ENCODE data around the gene ADI1. TPM values are rescaled to one million over a fixed set of nuclear protein-coding genes. Genes with fewer than 3 reads are reported as not detected.
"Not testable (repeated sequence)": the region's sequence is repeated elsewhere in the genome, so short reads cannot be mapped to it uniquely, and the experiment has no call there.

Gene ADI1
- total RNA-seq, 1 donor from 2014 or later: 36.0 TPM

DNA sequence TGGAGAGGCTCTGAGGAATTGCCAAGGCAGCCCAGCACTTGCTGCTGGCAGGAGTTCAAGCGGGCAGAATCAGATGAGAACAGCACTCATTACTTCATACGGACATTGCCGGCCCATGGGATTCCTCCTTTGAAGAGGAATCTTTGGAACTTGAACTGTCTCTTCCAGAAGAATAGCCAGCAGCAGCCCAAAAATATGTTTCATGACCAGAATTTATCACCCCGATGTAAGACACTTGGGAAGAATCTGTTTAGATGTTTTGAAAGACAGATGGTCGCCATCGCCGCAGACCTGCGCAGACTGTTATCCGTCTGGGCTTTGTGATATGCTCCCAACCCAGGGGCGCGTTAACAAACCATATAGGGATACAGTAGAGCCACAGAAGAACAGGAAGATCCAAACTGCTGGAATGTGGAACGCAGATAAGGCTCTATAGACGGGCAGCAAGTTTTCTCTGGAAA is 3.7 kb upstream of the ADI1 start:
- peaks cover under 1% of the 10 kb centered on the region for H3K36me3 Mint-ChIP-seq (ENCODE audit: low read depth)
- intact Hi-C loops (cut with micrococcal nuclease): no loop called here
- H3K9me3 Mint-ChIP-seq: no peaks in the 10 kb centered on the region
- H3K27ac Mint-ChIP-seq: no peak overlapping the region
- DNase-seq (ENCODE audit: low spot score): no peak
- H3K4me3 Mint-ChIP-seq: no peak overlapping the region
- H3K4me1 Mint-ChIP-seq (ENCODE audit: low read depth): peaks cover 27% of the 10 kb centered on the region
- peaks cover 4% of the 10 kb centered on the region for H3K27me3 Mint-ChIP-seq (ENCODE audit: insufficient read depth)

GRCh38 chr2:3520591-3520990 is 1.3 kb upstream of the ADI1 start:
- Mint-ChIP-seq H3K27ac (peak overlapping the region; percentile 92), H3K9me3 (peaks cover 4% of the 10 kb centered on the region), H3K4me1 (ENCODE audit: low read depth) (peaks cover 38% of the 10 kb centered on the region), H3K27me3 (ENCODE audit: insufficient read depth) (peaks cover 4% of the 10 kb centered on the region), H3K4me3 (peak overlapping the region; percentile 94), H3K36me3 (ENCODE audit: low read depth) (peaks cover 10% of the 10 kb centered on the region)
- intact Hi-C loops (cut with micrococcal nuclease): no loop called here
- no peak for DNase-seq (ENCODE audit: low spot score)

DNA sequence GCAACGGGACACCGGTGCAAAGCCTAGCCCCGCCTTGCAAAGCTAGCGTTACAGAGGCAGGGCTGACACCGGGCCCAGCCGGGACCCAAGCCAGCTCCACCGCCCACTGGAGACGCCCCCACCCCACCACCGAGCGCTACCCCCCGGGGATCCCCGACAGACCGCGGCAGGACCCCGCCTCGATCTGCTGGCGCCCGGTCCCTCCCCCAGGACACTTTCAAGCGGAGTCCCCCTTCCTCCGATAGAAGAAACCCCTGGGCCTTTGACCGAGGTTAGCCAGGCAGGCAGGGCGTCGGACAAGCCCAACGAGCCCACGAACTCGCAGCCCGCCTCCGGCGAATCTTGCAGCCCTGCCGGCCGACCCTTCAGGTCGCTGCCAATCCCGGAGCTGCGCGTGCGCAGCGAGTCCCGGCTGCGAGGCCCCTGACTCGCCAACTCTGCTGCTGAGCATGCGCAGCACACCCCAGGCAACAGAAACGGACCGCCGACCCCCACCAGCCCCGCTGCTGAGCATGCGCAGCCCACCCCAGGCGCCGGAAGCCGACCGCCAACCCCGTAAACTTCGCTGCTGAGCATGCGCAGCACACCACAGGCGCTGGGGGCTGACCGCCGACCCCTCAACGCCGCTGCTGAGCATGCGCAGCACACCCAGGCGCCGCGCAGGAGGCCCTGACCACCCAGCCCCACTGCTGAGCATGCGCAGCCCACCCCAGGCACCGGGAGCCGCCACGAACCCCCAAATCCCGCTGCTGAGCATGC is 656 bp downstream of the ADI1 start:
- H3K4me1 Mint-ChIP-seq (ENCODE audit: low read depth): peaks cover 50% of the 10 kb centered on the region
- intact Hi-C loops (cut with micrococcal nuclease): loop anchor here (1.0 to 2.0 kb wide), 6 partner anchors 40 to 296 kb away; partner anchors contain the start of genes EIPR1, RNASEH1 and RPS7
- H3K27ac Mint-ChIP-seq: peak overlapping the region; percentile 91
- peak overlapping the region; percentile 94 for H3K4me3 Mint-ChIP-seq
- peaks cover 25% of the 10 kb centered on the region for H3K36me3 Mint-ChIP-seq (ENCODE audit: low read depth)
- DNase-seq (ENCODE audit: low spot score): peak; percentile 97
- peaks cover 3% of the 10 kb centered on the region for H3K27me3 Mint-ChIP-seq (ENCODE audit: insufficient read depth)
- H3K9me3 Mint-ChIP-seq: peaks cover 18% of the 10 kb centered on the region

DNA sequence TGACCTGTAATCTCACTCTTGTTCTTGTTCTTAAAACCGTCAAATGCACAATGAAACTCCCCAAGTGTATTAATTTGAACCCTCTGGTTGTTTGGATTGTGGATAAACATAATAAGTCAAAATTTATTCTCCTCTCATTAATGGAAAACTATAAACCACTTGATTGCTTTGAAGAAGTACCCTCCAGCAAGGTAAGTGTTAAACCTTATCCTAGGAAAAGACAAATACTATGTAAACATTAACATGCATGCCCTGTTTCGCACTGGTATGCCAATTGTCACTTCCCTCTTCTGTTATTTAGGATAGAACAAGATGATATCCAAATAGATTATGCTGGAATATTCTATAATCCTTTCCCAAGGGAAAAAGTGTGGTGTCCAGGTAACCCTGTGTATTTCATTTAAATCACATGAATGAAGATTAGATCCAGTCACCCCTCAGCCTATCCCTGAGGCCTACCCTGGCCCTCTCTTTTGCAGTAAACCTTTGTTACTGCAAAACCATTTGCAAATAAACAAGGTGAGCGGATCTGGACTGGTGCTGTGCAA is 1.3 kb downstream of the ADI1 start:
- peaks cover 32% of the 10 kb centered on the region for H3K36me3 Mint-ChIP-seq (ENCODE audit: low read depth)
- peak overlapping the region; percentile 94 for H3K4me3 Mint-ChIP-seq
- intact Hi-C loops (cut with micrococcal nuclease): loop anchor here (1.0 to 2.0 kb wide), 2 partner anchors 55 to 57 kb away; partner anchors contain the start of gene RPS7
- peaks cover 18% of the 10 kb centered on the region for H3K9me3 Mint-ChIP-seq
- H3K4me1 Mint-ChIP-seq (ENCODE audit: low read depth): peaks cover 52% of the 10 kb centered on the region
- H3K27ac Mint-ChIP-seq: peak overlapping the region; percentile 75
- DNase-seq (ENCODE audit: low spot score): no peak
- peaks cover 3% of the 10 kb centered on the region for H3K27me3 Mint-ChIP-seq (ENCODE audit: insufficient read depth)

GRCh38 chr2:3516831-3517230 is 2.5 kb downstream of the ADI1 start:
- H3K9me3 Mint-ChIP-seq: peaks cover 18% of the 10 kb centered on the region
- peaks cover 2% of the 10 kb centered on the region for H3K27me3 Mint-ChIP-seq (ENCODE audit: insufficient read depth)
- intact Hi-C loops (cut with micrococcal nuclease): no loop called here
- peaks cover 42% of the 10 kb centered on the region for H3K36me3 Mint-ChIP-seq (ENCODE audit: low read depth)
- H3K4me1 Mint-ChIP-seq (ENCODE audit: low read depth): peaks cover 50% of the 10 kb centered on the region
- DNase-seq (ENCODE audit: low spot score): no peak
- H3K4me3 Mint-ChIP-seq: peak overlapping the region; percentile 73
- H3K27ac Mint-ChIP-seq: no peak overlapping the region

DNA sequence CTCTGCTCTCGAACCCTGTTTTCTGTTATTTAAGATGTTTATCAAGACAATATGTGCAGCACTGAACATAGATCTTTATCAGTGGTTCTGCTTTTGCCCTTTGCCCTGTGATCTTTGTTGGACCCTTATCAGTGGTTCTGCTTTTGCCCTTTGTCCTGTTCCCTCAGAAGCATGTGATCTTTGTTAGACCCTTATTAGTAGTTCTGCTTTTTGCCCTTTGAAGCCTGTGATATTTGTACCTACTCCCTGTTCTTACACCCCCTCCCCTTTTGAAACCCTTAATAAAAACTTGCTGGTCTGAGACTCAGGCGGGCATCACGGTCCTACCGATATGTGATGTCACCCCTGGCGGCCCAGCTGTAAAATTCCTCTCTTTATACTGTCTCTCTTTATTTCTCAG is 3.9 kb downstream of the ADI1 start:
- Mint-ChIP-seq H3K9me3 (peaks cover 18% of the 10 kb centered on the region), H3K36me3 (ENCODE audit: low read depth) (peaks cover 56% of the 10 kb centered on the region), H3K4me1 (ENCODE audit: low read depth) (peaks cover 36% of the 10 kb centered on the region)
- H3K4me3 Mint-ChIP-seq; H3K27ac Mint-ChIP-seq; H3K27me3 Mint-ChIP-seq (ENCODE audit: insufficient read depth); intact Hi-C loops (cut with micrococcal nuclease); DNase-seq (ENCODE audit: low spot score): not testable (repeated sequence)

DNA sequence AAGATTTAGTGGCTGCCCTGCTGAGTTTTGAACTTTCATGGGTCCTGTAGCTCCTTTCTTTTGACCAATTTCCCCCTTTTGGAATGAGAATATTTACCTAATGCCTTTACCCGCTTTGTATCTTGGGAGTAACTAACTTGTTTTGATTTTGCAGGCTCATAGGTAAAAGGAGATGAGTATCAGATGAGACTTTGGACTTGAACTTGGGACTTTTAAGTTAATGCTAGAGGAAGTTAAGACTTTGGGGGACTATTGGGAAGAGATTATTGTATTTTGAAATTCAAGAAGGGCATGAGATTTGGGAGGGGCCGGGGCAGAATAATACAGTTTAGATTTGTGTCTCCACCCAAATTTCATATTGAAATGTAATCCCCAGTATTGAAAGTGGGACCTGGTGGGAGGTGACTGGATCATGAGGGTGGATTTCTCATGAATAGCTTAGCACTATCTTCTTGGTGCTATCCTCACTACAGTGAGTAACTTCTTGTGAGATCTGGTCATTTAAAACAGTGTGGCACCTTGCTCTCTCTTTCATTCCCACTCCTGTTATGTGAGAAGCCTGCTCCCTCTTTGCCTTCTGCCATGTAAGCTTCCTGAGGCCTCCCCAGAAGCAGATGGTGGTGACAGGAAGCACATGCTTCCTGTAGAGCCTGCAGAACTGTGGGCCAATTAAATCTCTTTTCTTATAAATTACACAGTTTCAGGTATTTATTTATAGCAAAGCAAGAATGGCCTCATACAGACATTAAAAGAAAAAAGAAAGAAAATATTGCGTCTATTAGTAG is 6.1 kb downstream of the ADI1 start:
- no peaks in the 10 kb centered on the region for H3K27me3 Mint-ChIP-seq (ENCODE audit: insufficient read depth)
- H3K27ac Mint-ChIP-seq: no peak overlapping the region
- DNase-seq (ENCODE audit: low spot score): no peak
- H3K4me1 Mint-ChIP-seq (ENCODE audit: low read depth): peaks cover 27% of the 10 kb centered on the region
- peaks cover 63% of the 10 kb centered on the region for H3K36me3 Mint-ChIP-seq (ENCODE audit: low read depth)
- H3K9me3 Mint-ChIP-seq: peaks cover 23% of the 10 kb centered on the region
- intact Hi-C loops (cut with micrococcal nuclease): no loop called here
- H3K4me3 Mint-ChIP-seq: no peak overlapping the region

DNA sequence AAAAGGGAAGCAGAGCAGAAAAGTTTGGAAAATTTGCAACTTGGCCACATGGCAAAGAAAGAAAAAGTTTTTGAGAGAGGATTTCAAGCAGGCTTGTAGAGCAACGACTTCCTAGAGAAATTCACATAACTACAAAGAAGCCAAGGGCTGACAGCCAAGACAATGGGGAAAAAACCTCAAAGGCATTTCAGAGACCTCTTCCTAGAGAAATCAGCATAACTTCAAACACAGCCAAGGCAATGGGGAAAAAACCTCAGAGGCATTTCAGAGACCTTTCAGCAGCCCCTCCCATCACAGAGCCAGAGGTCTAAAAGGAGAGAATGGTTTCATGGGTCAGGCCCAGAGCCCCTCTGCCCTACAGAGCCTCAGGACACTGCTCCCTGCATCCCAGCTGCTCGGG is 7.2 kb downstream of the ADI1 start:
- DNase-seq (ENCODE audit: low spot score): no peak
- intact Hi-C loops (cut with micrococcal nuclease): no loop called here
- Mint-ChIP-seq H3K4me1 (ENCODE audit: low read depth) (peaks cover 18% of the 10 kb centered on the region), H3K27me3 (ENCODE audit: insufficient read depth) (no peaks in the 10 kb centered on the region), H3K36me3 (ENCODE audit: low read depth) (peaks cover 59% of the 10 kb centered on the region), H3K4me3 (no peak overlapping the region), H3K9me3 (peaks cover 23% of the 10 kb centered on the region), H3K27ac (no peak overlapping the region)

DNA sequence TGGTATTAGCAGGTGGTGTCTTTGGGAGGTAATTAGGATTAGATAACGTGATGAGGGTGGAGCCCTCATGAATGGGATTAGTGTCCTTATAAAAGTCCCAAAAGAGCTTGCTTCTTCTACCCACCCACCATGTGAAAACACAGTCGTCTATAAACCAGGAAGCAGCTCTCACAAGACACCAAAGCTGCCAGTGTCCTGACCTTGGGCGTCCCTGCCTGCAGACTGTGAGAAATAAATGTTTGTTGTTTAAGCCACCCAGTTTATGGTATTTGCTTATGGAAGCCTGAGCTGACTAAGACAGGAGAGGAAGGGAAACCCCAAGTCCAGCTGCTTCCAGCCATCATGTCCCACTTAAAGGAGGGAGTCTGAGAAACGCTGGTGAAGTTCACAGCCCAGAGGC is 13.6 kb downstream of the ADI1 start:
- intact Hi-C loops (cut with micrococcal nuclease): no loop called here
- Mint-ChIP-seq H3K4me3 (no peak overlapping the region), H3K27me3 (ENCODE audit: insufficient read depth) (peaks cover 1% of the 10 kb centered on the region), H3K27ac (no peak overlapping the region), H3K9me3 (peaks cover 5% of the 10 kb centered on the region), H3K4me1 (ENCODE audit: low read depth) (no peaks in the 10 kb centered on the region), H3K36me3 (ENCODE audit: low read depth) (peaks cover 31% of the 10 kb centered on the region)
- DNase-seq (ENCODE audit: low spot score): no peak

DNA sequence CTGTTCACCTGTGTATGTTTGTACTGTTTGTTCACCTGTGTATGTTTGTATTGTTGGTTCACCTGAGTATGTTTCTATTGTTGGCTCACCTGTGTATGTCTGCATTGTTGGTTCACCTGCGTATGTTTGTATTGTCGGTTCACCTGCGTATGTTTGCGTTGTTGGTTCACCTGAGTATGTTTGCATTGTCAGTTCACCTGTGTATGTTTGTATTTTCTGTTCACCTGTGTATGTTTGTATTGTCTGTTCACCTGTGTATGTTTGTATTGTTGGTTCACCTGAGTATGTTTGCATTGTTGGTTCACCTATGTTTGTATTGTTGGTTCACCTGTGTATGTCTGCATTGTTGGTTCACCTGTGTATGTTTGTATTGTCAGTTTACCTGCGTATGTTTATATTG is 14.6 kb downstream of the ADI1 start:
- Mint-ChIP-seq H3K9me3 (peaks cover 5% of the 10 kb centered on the region), H3K36me3 (ENCODE audit: low read depth) (peaks cover 26% of the 10 kb centered on the region)
- DNase-seq (ENCODE audit: low spot score): no peak

DNA sequence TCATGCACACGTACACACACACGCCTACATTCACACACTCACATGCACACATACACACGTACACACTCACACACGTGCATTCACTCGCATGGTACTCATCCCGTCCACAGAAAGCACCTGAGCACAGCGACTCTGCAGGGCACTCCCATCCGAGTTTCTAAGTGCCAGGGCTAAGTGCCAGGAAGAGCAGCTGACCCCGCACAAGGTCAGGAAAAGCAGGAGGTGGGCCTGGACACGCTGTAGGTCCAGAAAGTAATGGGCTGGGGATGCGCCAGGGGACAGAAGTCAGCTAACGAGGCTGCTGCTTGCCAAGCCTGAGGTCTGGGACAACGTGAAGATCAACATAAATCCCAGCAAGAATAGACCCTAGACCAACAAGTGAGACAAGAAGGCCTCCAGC is 15.8 kb downstream of the ADI1 start:
- DNase-seq (ENCODE audit: low spot score): no peak

More for the DNA sequence above, 14.6 kb downstream of the ADI1 start:
- H3K27ac Mint-ChIP-seq: no peak overlapping the region
- intact Hi-C loops (cut with micrococcal nuclease): no loop called here
- no peak overlapping the region for H3K4me3 Mint-ChIP-seq
- H3K4me1 Mint-ChIP-seq (ENCODE audit: low read depth): no peaks in the 10 kb centered on the region
- peaks cover 1% of the 10 kb centered on the region for H3K27me3 Mint-ChIP-seq (ENCODE audit: insufficient read depth)

GRCh38 chr2:3503046-3503445 is 16.3 kb downstream of the ADI1 start:
- intact Hi-C loops (cut with micrococcal nuclease): no loop called here
- H3K27me3 Mint-ChIP-seq (ENCODE audit: insufficient read depth): peaks cover 1% of the 10 kb centered on the region

More for the DNA sequence above, 15.8 kb downstream of the ADI1 start:
- H3K36me3 Mint-ChIP-seq (ENCODE audit: low read depth): peaks cover 25% of the 10 kb centered on the region
- H3K9me3 Mint-ChIP-seq: peaks cover 3% of the 10 kb centered on the region
- H3K4me3 Mint-ChIP-seq: no peak overlapping the region
- no peaks in the 10 kb centered on the region for H3K4me1 Mint-ChIP-seq (ENCODE audit: low read depth)
- intact Hi-C loops (cut with micrococcal nuclease): no loop called here
- no peak overlapping the region for H3K27ac Mint-ChIP-seq
- H3K27me3 Mint-ChIP-seq (ENCODE audit: insufficient read depth): peaks cover 1% of the 10 kb centered on the region

More at GRCh38 chr2:3503046-3503445, 16.3 kb downstream of the ADI1 start:
- H3K4me3 Mint-ChIP-seq: no peak overlapping the region
- no peaks in the 10 kb centered on the region for H3K9me3 Mint-ChIP-seq
- DNase-seq (ENCODE audit: low spot score): no peak
- H3K27ac Mint-ChIP-seq: no peak overlapping the region
- no peaks in the 10 kb centered on the region for H3K4me1 Mint-ChIP-seq (ENCODE audit: low read depth)
- H3K36me3 Mint-ChIP-seq (ENCODE audit: low read depth): peaks cover 24% of the 10 kb centered on the region

All from activated T-helper 1 cell treated with anti-CD3 and anti-CD28 coated beads, Interleukin-12 subunit alpha, Interleukin-12 subunit beta, Interleukin-2, Interleukin-4 antibody, amounts not matched to agents 30 ng/mL and 10 ng/mL and 1 ng/mL, durations not matched to agents 14 hours and 24 hours and 36 hours (primary cell).